Measurements from ENCODE around the gene OTOF.

The OTOF gene

GRCh38 chr2:26459991-26460612 lies 17.8 kb downstream of the OTOF start:
- no peak for DNase-seq
- no peaks in the 10 kb centered on the region for H3K9me3 Mint-ChIP-seq
- no peaks in the 10 kb centered on the region for H3K36me3 Mint-ChIP-seq (ENCODE audit: low read depth)
- no peak overlapping the region for H3K4me3 Mint-ChIP-seq
- ATAC-seq: no peak
- H3K27ac Mint-ChIP-seq: no peak overlapping the region
- no peaks in the 10 kb centered on the region for H3K27me3 Mint-ChIP-seq
- no peaks in the 10 kb centered on the region for H3K4me1 Mint-ChIP-seq

GRCh38 chr2:26458365-26459042 lies 19.4 kb downstream of the OTOF start:
- no peaks in the 10 kb centered on the region for H3K36me3 Mint-ChIP-seq (ENCODE audit: low read depth)
- no peaks in the 10 kb centered on the region for H3K4me1 Mint-ChIP-seq
- H3K4me3 Mint-ChIP-seq: no peak overlapping the region
- no peak for DNase-seq
- ATAC-seq: no peak
- H3K27me3 Mint-ChIP-seq: no peaks in the 10 kb centered on the region
- no peak overlapping the region for H3K27ac Mint-ChIP-seq
- no peaks in the 10 kb centered on the region for H3K9me3 Mint-ChIP-seq

- Mint-ChIP-seq H3K27ac (no peak overlapping the region), H3K27me3 (no peaks in the 10 kb centered on the region), H3K36me3 (ENCODE audit: low read depth) (no peaks in the 10 kb centered on the region), H3K4me3 (no peak overlapping the region), H3K4me1 (no peaks in the 10 kb centered on the region), H3K9me3 (no peaks in the 10 kb centered on the region)
- DNase-seq (no peak), ATAC-seq (no peak)
Measured at GRCh38 chr2:26457695-26458364, 20.1 kb downstream of the OTOF start.

- Mint-ChIP-seq H3K27ac (no peak overlapping the region), H3K27me3 (no peaks in the 10 kb centered on the region), H3K4me1 (no peaks in the 10 kb centered on the region), H3K36me3 (ENCODE audit: low read depth) (no peaks in the 10 kb centered on the region), H3K4me3 (no peak overlapping the region), H3K9me3 (no peaks in the 10 kb centered on the region)
- DNase-seq: no peak
- no peak for ATAC-seq
Measured at GRCh38 chr2:26457251-26457666, 20.7 kb downstream of the OTOF start.

- DNase-seq (no peak), ATAC-seq (no peak)
- Mint-ChIP-seq H3K4me3 (no peak overlapping the region), H3K4me1 (no peaks in the 10 kb centered on the region), H3K9me3 (no peaks in the 10 kb centered on the region), H3K36me3 (ENCODE audit: low read depth) (no peaks in the 10 kb centered on the region), H3K27me3 (no peaks in the 10 kb centered on the region), H3K27ac (no peak overlapping the region)
Measured at GRCh38 chr2:26456440-26457250, 21.3 kb downstream of the OTOF start.

- no peak for DNase-seq
- ATAC-seq: no peak
- H3K4me3 Mint-ChIP-seq: no peak overlapping the region
- no peak overlapping the region for H3K27ac Mint-ChIP-seq
- no peaks in the 10 kb centered on the region for H3K36me3 Mint-ChIP-seq (ENCODE audit: low read depth)
- no peaks in the 10 kb centered on the region for H3K4me1 Mint-ChIP-seq
- no peaks in the 10 kb centered on the region for H3K27me3 Mint-ChIP-seq
- no peaks in the 10 kb centered on the region for H3K9me3 Mint-ChIP-seq
Measured at GRCh38 chr2:26455670-26456439, 22.1 kb downstream of the OTOF start.

- no peak overlapping the region for H3K4me3 Mint-ChIP-seq
- H3K27ac Mint-ChIP-seq: no peak overlapping the region
Measured at GRCh38 chr2:26455037-26455669, 22.8 kb downstream of the OTOF start.

GRCh38 chr2:26454561-26455001 lies 23.3 kb downstream of the OTOF start:
- no peaks in the 10 kb centered on the region for H3K36me3 Mint-ChIP-seq (ENCODE audit: low read depth)
- no peaks in the 10 kb centered on the region for H3K4me1 Mint-ChIP-seq
- DNase-seq: no peak
- no peak overlapping the region for H3K27ac Mint-ChIP-seq
- H3K4me3 Mint-ChIP-seq: no peak overlapping the region
- no peaks in the 10 kb centered on the region for H3K9me3 Mint-ChIP-seq
- ATAC-seq: no peak
- no peaks in the 10 kb centered on the region for H3K27me3 Mint-ChIP-seq

More at GRCh38 chr2:26455037-26455669, 22.8 kb downstream of the OTOF start:
- no peaks in the 10 kb centered on the region for H3K27me3 Mint-ChIP-seq
- no peaks in the 10 kb centered on the region for H3K36me3 Mint-ChIP-seq (ENCODE audit: low read depth)
- ATAC-seq (no peak), DNase-seq (no peak)
- no peaks in the 10 kb centered on the region for H3K9me3 Mint-ChIP-seq
- H3K4me1 Mint-ChIP-seq: no peaks in the 10 kb centered on the region

- Mint-ChIP-seq H3K4me3 (no peak overlapping the region), H3K27ac (no peak overlapping the region)
Measured at GRCh38 chr2:26453421-26454329, 24.2 kb downstream of the OTOF start.

GRCh38 chr2:26451700-26452099 lies 26.2 kb downstream of the OTOF start:
- H3K27ac Mint-ChIP-seq: no peak overlapping the region
- ATAC-seq: no peak
- H3K27me3 Mint-ChIP-seq: no peaks in the 10 kb centered on the region
- DNase-seq: no peak
- H3K4me3 Mint-ChIP-seq: no peak overlapping the region
- no peaks in the 10 kb centered on the region for H3K36me3 Mint-ChIP-seq (ENCODE audit: low read depth)
- H3K4me1 Mint-ChIP-seq: no peaks in the 10 kb centered on the region
- H3K9me3 Mint-ChIP-seq: no peaks in the 10 kb centered on the region

More at GRCh38 chr2:26453421-26454329, 24.2 kb downstream of the OTOF start:
- Mint-ChIP-seq H3K4me1 (no peaks in the 10 kb centered on the region), H3K36me3 (ENCODE audit: low read depth) (no peaks in the 10 kb centered on the region), H3K27me3 (no peaks in the 10 kb centered on the region), H3K9me3 (no peaks in the 10 kb centered on the region)
- no peak for ATAC-seq
- no peak for DNase-seq

GRCh38 chr2:26450031-26450635 lies 27.8 kb downstream of the OTOF start:
- H3K36me3 Mint-ChIP-seq (ENCODE audit: low read depth): no peaks in the 10 kb centered on the region
- no peaks in the 10 kb centered on the region for H3K4me1 Mint-ChIP-seq
- DNase-seq (no peak), ATAC-seq (no peak)
- H3K9me3 Mint-ChIP-seq: no peaks in the 10 kb centered on the region
- H3K27me3 Mint-ChIP-seq: no peaks in the 10 kb centered on the region
- no peak overlapping the region for H3K27ac Mint-ChIP-seq
- H3K4me3 Mint-ChIP-seq: no peak overlapping the region

GRCh38 chr2:26449278-26450030 lies 28.5 kb downstream of the OTOF start:
- no peaks in the 10 kb centered on the region for H3K9me3 Mint-ChIP-seq
- H3K36me3 Mint-ChIP-seq (ENCODE audit: low read depth): no peaks in the 10 kb centered on the region
- no peak overlapping the region for H3K27ac Mint-ChIP-seq
- no peaks in the 10 kb centered on the region for H3K27me3 Mint-ChIP-seq
- DNase-seq (no peak), ATAC-seq (no peak)
- H3K4me1 Mint-ChIP-seq: no peaks in the 10 kb centered on the region
- no peak overlapping the region for H3K4me3 Mint-ChIP-seq
